Activated CD8-positive, alpha-beta memory T cell treated with anti-CD3 and anti-CD28 coated beads, Interleukin-2, amount 50 U/mL, for 1 hour (primary cell): ENCODE data around the gene MGAT5.

ENCODE experiments used
- DNase-seq: peaks from one replicate; pipeline ENCODE4 v3.0.0-alpha.2; 2020; ENCODE audit errors: extremely low read depth

Gene MGAT5

DNA sequence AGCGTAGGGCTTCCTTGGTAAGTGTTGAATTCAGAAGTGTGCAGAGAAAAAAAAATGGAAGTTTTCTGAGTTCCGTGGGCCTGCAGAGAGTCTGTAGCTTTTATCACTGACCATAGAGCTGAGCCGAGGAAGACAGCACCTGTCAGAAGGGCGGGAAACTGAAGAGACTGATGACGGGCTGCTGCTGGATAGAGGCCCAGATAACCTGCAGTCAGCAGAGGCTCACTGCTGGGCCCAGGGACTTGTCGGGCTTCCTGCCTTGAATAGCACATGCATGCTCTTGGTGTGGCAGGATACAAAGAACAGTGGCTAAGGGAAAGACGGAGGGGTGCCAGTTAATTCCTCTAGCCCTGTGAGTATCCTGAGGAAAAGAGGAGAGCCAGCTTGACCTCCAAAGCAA is 166.4 kb downstream of the MGAT5 start:
- no peak for DNase-seq

DNA sequence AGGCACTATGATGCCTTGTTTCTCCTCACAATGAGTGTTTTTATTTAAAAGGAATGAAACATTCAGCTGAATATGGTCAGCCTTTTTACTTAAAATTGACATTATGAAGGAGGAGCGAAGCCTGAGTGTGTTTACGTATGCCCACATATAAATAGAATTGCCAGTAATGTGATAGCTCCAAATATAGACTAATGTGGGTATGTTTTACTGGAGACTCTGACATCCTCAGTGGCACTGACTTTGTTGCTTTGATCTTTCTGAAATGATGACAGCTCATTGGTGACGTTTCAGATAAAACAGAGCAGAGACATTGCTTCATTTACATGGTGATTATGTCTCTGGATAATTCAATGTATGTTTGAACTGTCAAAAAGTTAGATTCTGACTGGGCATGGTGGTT is 167.0 kb downstream of the MGAT5 start:
- no peak for DNase-seq

DNA sequence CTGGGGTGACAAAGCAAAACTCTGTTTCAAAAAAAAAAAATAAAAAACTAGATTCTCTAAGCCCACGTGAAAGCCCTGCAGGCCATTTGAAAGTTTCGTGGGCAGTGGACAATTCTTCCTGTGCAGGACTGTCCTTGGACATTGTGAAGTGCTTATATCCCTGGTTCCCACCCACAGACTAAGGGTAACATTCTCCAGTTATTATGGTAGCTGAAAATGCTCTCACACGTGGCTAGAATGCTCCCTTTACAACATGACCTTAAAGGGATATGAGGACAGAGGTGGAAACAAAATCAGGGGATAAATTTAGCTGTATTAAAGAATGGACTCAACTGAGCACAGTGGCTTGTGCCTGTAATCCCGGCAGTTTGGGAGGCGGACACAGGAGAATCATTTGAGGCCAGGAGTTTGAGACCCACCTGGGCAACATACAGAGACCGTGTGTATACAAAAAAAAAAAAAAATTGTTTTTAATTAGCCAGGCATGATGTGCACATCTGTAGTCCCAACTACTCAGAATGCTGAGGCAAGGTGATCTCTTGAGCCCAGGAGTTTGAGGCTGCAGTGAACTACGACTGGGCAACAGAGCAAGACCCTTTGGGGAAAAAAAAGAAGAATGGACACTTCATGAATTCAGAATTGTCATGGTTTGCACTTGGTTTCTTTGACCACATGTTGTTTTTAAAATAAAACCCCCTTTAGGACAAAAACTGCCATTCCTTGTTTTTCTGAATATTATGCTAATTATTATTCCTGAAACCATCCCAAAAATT is 167.9 kb downstream of the MGAT5 start:
- no peak for DNase-seq

DNA sequence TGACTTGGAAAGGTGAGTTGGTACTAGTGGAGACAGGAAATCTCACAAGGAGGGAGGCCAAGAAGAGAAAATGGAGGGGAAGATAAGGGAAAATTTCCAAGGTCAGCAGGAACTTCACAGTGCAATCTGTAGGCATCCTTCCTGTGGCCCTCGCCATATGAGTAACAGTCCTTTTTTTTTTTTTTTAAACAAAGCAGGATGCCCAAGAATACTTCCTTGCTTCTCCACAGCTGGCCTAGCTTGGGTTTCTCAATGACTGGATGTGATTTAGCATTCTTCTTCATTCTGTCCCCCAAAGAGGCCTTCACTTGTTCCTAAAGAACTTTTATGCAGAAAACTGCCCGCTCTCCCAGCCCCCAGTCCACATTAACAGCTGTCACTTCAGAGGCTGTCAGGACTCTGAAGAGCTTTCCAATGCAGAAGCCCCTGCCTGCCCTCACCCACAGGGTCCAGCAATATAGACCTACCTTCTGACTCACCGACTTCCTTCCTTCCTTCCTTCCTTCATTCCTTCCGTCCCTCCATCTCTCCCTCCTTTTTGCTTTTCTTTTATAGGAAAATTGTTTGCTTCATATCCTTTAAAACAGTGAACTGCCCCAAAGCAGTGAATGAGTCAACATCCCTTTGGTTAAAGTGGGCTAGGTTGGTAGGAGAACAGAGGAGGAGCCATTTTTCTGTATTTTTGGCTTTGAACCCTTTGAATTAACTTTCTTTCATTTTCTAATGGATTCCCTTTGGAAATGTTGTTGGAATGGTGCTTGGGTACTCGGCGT is 172.0 kb downstream of the MGAT5 start:
- no peak for DNase-seq

DNA sequence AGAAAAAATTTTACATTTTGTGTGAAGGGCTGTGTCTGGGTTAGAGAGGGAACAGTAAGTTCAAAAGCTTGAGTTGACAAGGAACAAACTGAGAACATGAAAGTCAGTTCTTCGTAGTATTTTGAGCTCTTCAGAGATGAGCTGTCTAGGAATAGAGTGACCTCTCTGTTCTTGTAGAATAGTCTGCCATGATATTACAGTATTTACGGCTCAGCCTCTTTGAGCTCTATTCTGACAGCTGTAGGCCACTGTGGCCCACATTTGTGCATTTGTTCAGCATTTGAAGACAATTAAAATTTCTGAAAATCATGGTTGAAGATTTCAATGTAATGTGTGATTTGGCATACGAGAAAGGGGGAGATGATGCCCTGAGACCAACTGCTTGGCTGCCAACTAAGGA is 172.8 kb downstream of the MGAT5 start:
- no peak for DNase-seq

DNA sequence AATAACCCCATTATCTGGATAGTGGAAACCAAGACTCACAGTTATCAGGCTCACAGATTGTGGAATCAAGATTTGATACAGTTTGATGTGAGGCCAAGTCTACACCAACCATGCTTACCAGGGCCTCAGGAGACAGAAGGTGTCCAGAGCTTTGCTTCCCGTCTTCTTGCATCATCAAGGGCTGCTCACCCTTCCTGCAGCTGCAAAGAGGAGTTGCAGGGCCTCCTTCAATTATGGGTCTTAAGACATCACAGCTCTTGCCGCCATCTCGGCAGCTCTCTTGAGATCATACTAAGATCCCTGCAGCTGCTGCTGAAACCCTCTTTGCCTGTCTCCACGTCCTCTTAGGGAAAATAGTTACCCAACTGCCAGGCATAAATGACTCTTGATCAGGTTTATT is 176.0 kb downstream of the MGAT5 start:
- DNase-seq: no peak

DNA sequence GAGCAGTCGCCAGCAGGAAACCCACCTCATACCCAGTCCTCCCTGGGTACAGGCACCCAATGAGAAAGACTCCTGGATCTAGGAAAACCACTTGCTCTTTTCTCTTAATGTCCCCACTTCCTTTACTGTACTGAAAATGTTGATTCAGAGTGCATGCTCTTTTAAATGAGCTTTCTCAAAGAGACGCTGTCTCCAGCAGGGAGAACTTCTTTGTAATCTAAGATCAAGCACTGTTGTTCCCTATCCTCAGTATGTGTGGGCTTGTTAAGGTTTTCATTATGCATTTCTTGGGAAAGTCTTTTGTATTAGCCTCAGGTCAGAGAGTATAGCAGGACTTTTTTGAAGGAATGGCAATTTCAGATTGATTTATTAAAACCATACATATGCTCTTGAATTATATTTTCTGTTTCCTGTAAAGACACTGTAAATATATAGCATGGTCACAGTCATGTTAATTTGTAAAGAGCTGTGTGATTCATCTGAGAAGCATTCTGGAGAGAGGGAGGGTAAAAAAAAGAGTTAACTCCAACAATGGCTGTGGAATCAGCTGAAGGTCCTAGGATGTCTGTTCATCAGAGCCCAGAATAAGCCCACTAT is 178.1 kb downstream of the MGAT5 start:
- DNase-seq: no peak

DNA sequence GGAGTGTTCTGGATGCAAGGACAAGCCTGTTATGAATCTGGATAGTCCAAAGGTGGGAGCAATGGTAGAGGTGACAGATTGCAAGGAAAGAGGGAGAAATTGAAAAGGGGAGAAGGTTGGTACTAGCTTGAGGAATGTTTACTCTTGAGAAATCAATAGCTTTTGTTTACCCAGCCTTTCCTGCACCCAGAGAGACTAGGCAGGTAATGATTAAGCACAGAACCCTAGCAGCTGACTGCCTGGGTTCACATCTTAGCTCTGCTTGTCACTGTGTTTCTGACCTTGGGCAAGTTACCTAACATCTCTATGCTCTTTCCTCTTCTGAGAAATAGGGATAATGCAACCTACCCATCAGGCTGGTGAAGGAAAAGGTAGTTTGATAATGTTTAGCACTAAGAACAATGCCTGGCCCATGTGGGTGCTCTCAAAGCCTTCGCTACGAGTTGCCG is 178.6 kb downstream of the MGAT5 start:
- no peak for DNase-seq

DNA sequence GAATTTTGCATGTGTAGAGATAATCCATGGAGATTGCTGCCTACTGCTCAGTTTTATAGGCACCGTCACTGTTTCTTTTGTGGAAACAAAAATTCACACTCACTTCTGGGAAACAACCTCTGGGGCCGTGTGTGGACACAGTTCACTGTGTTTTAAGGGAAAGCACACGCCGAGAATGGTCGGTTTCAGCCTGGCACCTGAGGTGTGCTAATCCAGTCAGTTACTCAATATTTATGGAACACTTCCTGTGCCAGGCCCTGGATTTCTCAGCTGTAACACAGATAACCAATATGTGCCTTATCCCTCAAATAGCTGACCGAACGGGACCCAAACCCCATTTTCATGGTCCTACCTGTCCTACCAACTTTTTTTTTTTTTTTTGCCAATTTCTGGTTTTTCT is 179.6 kb downstream of the MGAT5 start:
- no peak for DNase-seq

DNA sequence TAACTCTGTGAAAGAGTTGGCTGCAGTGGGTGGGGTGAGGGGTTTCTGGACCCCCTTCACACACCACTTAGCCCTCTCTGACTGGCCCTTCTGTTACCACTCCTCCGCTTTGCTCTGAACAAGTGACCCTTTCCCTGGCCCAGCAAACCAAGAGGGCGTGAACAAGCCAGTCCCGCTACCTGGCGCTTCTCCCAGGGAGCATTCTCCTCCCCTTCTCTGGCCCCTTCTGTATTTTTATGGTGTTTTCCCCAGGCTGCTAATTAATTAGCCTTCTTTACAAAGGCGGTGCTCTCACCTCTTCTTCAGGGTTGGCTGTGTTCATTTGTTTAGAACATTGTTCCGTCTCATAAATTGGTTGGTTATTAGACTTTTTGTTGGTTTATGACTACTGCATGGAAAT is 180.1 kb downstream of the MGAT5 start:
- no peak for DNase-seq

DNA sequence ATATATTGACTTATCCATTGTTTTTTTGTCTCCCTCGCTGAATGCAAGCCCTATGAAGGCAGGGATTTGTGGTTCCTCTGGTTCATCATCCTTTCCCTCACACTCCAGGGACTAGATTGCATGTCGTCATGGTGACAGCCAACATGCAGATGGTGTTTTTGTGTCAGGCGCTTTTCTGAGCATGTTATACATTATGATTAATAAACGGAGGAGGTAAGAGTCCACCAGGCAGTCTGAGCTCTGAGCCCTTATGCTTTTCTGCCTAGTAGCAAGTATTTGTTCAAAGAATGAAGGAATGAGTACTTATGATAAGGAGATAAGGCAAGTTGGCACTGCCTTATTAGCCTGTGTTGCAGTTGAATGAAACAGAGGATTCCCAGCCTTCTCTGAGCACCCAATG is 181.6 kb downstream of the MGAT5 start:
- DNase-seq: no peak

DNA sequence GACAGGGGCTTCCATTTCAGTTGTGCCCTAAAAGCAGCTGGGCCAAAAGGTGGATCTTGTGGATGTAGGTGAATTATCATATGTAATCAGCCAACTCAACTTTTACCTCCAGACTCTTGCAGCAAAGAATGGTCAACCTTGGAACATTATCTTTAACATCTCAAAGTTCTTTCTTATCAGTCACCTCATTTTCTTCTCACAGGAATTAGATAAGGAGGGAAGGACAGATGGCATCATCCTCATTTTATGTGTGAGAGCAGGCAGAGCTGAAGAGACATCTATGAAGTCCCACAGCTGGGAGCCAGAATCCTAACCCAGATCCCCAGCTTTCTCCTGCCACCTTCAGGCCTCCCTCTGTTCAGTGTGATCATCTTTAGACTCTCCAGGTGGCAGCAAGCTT is 182.1 kb downstream of the MGAT5 start:
- no peak for DNase-seq

DNA sequence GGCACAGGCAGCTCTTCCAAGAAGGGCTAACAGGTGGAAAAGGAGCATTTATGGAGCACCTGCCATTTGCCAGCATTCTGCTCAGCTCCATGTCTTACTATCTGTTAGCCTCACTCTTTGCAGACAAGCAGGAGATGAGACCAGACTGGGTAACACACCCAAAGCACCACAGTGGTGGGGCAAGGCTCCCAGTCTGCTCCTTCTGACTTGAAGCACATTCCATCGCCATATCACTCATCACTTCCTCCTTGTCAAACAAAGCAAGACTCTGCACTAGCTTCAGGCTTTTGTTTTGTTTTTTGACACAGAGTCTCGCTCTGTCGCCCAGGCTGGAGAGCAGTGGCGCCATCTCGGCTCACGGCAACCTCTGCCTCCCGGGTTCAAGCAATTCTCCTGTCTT is 182.8 kb downstream of the MGAT5 start:
- no peak for DNase-seq

DNA sequence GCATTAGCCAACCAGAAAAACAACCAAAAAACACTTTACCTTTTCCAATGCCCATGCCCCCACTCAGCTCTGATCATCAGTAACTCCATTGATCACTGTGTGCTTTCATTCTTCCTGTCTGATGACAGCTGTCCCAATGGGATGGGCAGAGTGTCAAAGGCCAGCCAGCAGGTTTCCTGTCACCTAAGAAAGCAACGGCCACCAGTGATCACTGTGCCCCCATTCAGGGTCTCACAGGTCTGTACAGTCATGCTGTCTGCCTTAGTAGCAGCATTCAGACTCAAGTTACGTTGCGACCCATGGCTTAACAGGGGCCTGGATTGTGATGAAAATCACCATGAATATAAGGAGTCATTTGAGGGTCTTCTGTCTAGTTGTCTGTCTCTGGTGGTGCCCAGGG is 184.5 kb downstream of the MGAT5 start:
- no peak for DNase-seq

DNA sequence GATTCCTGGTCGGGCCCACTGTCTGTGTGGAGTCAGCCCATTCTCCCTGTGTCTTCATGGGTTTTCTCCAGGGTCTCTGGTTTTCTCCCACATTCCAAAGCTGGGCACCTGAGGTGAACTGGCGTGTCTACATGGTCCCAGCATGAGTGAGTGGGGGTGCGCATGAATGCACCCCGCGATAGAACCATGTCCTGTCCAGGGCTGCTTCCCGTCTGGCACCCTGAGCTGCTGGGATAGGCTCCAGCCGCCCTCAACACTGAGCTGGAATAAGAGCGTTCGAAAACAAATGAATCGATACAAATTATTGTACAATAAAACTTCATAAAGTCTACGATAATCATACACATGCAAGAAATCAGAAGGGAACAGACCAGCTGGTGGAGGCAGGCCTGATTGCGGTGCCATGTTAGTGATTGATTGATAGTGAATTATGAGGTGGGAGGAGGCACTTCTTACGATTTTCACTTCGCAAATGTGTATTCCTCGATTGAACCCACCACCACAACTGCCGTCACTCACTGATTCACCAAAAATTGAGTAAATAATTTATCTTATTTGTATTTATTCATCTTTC is 186.6 kb downstream of the MGAT5 start:
- no peak for DNase-seq

DNA sequence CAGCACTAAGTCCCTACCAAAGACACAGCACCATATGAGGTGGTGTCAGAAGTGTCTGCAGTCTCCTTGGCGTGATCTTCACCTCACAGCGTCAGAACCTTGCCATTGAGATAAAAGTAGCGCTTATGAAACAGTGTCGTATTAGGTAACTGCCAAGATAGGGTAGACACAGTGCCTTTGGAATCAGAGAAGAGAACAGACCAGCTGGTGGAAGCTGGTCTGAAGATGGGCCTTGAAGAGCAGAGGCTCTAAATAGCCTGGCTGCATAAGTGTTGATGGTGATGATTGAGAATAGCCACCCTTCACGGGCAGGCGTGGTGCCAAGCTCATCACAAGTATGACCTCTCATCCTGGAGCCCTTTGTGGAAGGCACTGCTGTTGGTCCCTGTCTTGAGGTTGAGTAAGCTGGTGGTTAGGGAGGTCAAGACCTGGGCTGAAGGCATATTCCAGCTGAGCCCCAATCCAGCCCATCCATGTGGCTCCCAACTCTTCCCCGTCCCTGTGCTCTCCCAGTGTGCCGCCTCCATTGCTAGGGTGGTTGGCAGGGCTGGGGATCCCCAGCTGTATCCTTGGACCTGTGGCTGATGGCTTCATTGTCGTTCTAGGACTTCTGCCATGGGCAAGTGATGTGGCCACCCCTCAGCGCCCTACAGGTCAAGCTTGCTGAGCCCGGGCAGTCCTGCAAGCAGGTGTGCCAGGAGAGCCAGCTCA is 187.4 kb downstream of the MGAT5 start:
- no peak for DNase-seq

DNA sequence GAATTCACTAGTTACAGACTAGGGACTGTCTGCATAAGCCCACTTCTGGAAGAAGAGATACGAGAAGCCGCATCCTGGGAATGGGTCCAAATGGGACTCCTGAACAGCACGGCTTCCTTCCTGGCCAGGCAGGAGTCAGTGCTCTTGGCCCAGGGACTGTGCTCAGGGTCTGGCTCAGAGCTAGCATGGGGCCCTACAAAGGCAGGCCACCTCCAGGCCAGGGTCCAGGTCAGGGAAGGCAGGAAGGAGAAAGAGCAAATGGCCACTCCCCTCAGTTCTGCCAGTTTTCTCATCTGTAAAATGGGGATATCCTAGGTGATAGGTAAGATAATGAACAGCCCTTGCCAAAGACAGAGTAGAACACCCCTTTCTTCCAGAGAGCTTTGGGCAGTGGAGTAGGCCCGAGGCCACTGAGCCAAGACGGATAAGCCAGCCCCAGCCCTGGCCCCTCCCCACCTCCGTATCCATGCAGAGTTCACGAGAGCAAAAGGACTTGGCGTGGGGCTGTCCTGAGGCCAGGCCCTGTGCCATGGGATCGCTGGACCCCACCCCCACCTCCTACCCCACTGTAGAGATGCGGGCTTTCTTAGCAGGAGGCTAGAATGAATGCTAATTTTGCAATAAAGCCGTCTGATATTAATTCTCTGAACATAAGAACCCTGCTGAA is 190.1 kb downstream of the MGAT5 start:
- DNase-seq: no peak

DNA sequence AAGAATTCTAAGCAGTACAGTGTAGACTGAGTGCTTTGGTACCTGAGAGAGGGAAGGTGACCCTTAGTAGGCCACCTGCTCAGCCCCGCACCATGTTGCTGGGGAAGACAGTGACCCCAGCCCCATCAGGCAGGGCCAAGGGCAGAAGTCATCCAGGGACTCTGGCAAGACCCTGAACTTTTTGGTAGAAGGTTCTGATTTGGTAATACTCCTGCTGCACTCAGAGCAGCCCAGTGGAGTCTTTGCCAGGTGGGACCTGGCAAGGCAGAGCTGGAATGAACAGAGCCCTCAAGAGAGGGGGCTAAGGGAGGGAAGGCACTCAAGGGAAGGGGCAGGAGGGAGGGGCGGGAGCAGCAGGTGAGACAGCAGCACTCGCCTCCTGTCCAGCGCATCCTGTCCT is 191.2 kb downstream of the MGAT5 start:
- no peak for DNase-seq

DNA sequence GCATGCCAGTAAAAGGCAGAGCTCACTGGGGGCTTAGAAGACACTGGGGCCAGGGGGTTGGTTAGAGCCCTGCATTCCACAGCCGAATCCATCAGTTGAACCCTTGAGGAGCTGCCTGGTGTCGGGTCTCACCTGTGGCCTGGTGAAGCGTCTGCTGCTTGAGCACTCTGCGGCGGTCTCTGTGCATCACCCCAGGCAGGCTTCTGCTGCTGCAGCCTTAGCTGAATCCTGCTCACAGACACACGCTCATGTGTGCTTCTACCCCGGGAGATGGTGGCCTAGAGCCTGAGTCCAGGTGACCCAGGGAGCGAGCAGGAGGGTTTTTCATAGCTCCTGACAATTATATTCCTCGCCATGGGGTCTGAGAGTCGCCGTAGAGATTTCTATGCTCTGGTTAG is 192.1 kb downstream of the MGAT5 start:
- DNase-seq: no peak

DNA sequence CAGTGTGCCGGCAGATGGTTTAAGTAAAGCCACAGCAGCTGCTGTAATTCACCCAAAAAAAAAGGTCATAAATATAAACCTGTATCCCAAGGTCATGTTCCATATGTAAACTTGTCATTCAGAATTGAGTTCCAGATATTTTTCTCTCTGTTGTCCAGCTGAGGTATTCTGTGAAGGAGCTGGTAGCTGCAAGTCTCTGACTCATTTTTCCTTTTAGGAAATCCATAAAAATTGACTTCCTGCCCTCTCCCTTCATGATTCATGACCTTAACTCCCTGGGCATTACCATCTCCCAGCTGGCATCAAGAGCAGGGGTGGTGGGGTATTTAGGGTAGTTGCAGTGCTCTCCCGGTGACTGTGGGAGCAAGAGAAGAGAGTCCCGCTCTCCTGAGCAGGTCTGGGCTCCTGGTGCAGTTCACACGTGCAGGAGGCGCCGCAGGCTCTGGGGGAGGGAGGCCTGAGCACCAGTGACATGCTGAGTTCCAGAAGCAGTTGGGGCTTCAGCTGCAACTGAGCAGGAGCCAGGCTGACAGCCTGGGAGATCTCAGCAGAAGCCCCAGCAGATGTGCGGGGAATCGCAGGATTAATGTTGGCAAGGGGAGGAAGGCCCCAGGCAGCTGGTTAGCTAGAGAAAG is 192.6 kb downstream of the MGAT5 start:
- no peak for DNase-seq

DNA sequence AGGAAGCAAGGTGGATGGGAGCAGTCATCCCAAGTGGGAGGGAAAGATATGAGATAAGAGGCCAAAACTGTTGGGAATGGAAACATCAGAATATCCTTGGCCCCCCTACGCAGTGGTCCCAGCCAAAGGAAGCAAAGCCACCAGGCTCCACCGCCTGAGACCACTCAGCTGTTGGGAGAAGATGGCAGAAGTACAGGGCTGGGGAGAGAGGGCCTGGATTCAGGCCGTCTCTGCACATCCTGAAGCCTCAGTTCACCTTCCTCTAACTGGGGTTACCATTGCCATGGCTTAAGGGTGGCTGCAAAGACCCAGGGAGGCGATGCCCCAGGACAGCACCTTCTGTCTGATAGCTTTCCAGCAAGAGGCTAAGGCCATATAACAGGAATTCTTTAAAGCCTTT is 193.8 kb downstream of the MGAT5 start:
- DNase-seq: no peak
